Activated naive CD4-positive, alpha-beta T cell (primary cell): ENCODE measurements around the gene NAPB.
A peak's percentile ranks its signal among the peaks of the same experiment; 100 is the strongest.
"Not testable (repeated sequence)": the region's sequence is repeated elsewhere in the genome, so short reads cannot be mapped to it uniquely, and the experiment has no call there.

Experiments used
- DNase-seq, 4 experiments: peaks; one replicate each; lab custom pipeline; 2025; lab: John Stamatoyannopoulos, UW

The NAPB gene

DNA sequence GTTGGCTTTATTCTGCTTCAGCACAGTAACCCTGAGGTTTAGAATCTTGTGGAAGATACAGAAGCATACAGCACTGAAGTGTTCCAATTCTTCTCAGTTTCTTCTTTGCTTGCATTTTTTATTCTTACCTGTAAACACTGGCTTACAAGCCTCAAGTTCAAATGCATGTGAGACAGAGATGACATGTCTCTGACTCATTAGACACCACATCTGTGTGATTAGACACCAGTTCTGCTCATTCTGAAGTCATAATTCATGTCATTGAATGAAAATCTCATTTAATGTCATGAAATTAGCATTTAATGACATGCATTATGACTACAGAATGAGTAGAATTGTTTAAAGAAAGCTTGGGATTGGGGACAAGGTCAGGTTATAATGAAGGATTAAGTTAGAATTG is 53.5 kb downstream of the NAPB start:
- DNase-seq, result no peak

DNA sequence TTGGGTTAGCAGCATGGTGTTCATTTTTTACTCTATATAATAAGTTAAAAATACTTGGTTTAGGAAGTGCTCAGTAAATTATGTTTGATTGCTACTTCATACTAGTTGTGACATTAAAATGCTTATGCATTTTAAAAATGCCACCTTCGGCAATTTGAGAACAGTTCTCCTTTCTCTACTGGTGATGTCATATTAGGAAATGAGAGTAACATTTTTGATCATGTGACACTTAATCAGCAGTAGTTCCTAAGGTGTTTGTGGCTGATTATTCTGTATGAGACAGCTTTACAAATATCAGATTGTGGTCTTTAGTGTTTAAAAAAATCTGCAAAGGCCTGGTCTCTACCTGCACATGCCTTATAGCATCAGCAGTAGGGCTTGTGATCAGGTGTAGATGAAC is 54.9 kb downstream of the NAPB start:
- DNase-seq, result no peak

DNA sequence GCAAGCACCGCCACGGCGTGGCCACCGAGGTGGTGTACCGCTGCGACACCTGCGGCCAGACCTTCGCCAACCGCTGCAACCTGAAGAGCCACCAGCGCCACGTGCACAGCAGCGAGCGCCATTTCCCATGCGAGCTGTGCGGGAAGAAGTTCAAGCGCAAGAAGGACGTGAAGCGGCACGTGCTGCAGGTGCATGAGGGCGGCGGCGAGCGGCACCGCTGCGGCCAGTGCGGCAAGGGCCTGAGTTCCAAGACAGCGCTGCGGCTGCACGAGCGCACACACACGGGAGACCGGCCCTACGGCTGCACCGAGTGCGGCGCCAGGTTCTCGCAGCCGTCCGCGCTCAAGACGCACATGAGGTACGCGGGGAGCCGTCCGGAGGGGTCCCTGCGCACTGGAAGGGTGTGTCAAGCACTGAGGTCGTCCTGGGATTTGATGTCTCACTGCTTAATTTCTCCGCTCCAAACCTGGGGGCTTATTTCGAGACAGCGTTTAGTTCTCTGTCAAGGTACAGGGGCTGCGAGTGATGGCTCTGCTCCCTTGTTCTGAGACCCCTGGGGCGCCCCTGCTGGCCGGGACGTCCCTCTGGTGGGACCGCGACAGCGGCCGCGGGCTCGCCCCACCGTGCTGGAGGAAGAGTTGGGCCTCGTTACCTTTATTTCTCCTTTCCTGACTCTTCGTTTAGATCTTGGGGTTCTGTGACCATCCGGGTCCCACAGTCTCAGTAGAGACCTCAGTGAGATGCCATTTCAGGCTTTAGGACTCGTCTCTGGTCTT is 55.7 kb downstream of the NAPB start:
- DNase-seq, result no peak

DNA sequence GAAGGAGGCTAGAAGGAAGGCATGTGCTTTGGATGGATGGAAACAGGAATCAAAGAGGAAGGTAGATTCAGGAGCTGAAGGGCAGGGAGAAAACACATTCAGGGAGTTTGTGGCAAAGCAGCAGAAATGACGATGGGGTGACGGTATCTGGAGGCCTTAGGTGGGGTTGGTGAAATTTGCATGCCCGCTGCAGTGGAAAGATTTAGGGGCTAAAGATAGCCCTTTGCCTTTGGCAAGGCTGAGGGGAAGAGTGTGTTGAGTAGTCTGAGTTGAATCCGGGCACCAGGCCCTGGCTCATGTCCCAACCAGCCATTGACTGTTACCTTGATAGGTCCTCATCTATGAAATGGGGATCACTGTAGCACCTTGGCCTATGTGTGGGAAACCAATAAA is 58.0 kb downstream of the NAPB start:
- no peak for DNase-seq

DNA sequence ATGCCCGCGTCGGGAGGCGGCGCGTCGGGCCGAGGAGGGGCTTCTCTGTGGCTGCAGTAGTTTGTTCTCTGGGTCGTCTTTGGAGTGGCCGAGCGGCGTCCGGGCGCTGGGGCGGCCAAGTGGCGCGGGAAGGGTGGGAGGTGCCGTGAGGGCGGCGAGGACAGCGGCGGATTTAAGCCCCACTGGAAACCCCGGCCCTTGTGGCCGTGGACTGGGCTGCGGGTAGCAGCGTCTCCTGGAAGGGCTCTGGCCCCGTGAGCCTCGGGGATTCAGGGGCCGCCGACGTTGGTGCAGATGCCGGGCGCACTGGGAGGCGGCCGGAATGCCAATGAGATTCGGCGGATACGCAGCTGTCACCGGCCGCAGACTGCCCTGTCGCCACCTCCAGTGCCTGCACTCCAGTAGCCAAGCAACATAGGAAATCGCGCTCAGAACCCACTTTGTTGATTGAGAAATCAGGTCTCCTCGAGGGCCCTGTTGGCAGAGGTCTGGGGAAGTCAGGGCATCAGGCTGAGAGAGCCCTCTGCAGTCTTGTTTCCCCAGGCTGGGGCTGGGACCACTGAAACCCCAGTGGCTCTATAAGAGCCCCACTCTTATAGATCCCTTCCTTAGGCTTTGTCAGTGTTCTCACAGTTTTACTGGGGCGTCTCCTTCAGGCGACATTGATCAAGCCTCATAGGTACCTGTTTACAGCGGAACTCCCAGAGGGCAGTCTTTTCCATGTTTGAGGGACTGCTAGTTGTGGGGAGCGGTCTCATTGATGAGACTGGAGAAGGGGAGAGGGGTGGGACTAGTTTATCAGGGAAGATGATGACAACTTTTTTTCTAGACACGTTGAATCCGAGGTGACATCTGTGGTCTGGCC is 58.7 kb downstream of the NAPB start:
- no peak for DNase-seq

DNA sequence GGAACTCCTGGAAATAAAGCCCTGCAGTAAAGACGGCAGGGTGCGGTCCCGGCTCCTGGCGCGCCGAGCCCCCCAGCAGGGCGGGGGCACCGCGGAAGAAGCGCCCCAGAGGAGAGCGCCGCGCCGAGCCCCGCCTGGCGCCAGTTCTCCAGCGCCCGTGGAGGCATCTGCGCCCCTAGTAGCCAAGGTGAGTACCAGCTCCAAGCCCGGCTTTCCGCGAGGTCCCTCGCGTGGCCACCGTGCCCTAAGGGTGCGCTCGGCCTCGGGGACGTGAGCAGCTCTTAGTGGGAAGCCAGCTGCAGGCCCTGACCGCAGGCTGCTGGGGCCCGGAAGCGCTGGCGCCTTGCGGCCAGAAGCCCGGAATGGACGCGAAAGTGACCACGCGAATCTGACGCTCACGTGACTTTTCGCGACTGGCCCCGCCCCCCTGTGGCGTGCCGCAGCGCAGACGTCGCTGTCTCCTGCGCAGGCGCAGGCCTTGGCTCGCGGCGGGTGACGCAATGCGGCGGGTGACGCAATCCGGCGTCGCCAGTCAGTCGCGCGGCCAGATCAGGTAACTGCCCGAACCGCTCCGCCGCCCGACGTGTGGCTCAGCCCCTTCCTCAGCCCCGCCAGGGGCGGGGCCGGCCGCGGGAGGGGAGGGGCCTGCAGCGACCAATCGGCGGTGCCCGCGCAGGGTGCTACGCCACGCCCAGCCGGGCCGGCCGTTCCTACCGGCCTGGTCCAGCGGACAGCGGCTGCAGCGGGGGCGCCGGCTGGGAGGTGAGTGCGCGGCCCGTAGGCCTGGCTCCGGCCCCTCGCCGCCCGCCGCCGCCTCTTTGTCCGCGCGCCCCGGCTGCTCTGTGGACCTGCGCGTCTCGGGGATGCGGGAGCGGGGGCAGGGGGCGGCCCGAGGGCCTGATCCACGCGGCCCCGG is 59.6 kb downstream of the NAPB start, which contains the start of gene GZF1:
Gene GZF1, plus strand, starts transcription at position 707 of the 916 bp plus-strand sequence. CDS start 2,202 bp downstream, outside the sequence.
- peak; percentile 94 to 98 (median 96) for DNase-seq

DNA sequence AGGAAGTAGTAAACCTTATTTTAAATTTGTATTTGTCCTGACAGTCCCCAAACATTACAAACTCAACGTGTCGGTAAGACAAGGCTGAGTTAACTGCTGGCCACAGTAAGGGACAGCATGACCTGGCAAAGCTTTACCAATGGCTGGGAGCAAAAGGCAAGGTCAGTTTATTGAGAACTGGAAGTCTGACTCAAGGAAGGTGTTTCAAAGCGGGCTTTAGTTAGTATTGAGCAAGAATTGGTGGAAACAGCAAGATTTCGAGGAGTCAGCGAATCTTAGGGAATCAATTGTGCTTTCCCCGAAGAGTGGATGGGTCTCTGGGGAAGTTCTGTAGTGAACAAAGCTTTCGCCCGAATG is 60.2 kb downstream of the NAPB start:
- no peak for DNase-seq

DNA sequence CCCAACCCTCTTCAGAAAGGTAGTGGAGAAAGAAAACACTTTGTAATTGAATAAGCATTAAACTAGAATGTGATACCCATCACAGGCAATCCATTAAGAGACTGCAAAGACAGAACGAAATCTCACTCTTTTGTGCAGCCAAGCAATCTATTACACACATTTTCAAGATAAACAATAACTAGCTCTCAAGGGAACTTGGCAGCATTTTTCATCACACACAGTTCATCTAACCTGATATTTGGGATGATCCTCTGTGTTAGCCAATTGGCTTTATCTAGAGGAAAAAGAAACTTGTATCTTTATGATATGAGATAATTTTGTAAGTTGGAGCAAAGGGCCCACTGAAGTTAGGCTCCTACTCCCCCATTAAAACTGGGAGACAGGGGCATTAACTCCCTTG is 60.8 kb downstream of the NAPB start:
- DNase-seq, result no peak

DNA sequence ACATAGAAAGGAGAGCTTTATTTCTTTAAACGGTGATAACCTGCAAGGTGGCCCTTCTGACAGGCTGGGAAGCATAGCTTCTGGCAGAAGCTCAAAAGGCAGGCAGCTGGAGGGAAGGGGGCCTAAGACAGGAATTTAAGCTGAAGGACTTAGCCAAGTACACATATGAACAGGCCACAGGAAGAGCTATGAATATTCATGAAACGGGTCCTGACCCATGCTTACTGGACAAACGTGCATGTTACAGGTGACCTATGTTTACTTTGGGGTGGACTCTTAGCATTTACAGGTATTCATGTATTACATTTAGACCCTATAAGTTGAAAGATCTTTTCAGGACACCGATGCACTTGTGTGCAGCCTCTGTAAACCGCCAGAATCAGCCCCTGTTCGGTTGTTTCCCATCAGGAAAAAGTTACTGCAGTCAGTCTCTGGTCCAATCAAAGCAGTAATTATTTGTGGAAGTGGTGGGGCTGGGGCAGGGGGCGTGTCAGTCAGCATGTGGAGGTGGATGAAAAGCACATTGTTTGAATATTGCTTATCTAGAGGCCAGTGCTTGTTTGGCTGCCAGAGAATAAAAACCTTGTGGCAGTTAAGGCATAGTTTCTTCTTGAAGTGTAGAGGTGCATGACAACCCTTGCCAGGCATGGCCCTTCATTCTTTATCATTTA is 62.2 kb downstream of the NAPB start:
- no peak for DNase-seq

DNA sequence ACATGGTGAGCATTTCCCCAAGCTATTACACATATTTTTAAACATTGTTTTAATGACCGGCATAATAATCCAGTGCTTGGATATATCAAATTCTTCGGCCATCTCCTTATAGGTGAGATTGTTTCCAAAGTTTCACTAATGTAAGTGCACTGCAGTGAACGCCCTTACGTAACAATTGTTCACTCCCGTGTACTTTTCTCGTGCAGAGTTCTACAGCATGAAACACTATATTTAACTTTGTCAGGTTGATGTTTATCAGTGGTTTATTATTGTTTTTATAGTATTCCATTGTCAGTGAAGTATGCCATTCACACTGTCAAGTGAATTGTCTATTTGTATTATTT is 62.8 kb downstream of the NAPB start:
- no peak for DNase-seq

DNA sequence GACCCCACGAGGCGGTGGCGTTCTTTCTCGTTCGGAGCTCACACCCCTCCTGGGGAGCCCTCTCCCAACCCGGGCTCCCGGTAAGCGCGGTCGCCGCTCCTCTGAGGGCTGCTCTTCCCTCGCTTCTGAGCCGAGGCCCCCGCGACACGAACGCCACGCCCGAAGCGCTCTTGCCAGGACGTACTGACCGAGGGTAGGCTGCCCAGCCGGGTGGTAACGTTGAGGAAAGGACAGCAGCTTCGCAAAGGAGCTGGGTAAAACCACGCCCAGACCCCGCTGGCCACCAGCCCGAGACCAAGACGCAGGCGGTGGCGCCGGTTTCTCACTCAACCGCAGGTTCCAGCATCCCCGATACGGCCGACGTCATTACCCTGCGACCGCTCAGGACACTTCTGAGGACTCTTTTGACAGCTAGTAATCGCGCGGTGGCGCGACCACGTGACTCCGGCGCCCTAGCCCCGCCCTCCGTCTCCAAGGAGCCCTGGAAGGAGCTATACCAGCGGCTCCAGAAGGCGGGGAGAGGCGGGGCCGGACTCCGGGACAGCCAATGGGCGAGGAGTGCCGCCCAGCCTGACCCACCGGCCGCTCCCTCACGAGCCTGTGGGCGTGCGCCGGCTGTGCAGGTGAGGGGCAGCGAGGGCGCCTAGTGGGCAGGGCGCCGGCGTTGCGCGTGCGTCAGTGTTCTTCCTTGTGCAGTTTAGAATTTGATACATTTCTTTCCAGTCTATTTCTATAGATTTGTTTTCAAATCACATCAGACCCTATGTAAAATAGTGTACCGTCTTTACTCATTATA is 63.3 kb downstream of the NAPB start:
- DNase-seq, result peak; percentile 98 to 99 (median 99)

DNA sequence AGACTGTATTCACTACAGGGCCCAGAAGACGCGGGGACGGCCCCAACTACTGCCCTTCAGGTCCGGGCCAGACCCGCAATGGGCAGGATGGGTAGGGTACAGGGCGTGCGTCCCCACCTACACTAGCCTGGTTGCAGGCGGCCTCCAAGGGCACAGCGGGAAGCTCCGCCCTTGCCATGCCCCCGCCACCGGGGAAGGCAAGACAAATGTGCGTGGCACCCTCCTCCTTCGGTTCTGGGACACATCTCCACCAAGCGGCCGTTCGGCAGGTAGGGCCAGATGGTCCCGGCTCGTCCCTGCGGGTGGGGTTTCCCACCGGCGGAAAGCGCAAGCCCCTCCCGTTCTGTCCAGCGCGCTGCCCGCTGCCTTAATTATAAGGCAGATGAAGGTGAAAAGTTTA is 65.1 kb downstream of the NAPB start:
- DNase-seq, result no peak

DNA sequence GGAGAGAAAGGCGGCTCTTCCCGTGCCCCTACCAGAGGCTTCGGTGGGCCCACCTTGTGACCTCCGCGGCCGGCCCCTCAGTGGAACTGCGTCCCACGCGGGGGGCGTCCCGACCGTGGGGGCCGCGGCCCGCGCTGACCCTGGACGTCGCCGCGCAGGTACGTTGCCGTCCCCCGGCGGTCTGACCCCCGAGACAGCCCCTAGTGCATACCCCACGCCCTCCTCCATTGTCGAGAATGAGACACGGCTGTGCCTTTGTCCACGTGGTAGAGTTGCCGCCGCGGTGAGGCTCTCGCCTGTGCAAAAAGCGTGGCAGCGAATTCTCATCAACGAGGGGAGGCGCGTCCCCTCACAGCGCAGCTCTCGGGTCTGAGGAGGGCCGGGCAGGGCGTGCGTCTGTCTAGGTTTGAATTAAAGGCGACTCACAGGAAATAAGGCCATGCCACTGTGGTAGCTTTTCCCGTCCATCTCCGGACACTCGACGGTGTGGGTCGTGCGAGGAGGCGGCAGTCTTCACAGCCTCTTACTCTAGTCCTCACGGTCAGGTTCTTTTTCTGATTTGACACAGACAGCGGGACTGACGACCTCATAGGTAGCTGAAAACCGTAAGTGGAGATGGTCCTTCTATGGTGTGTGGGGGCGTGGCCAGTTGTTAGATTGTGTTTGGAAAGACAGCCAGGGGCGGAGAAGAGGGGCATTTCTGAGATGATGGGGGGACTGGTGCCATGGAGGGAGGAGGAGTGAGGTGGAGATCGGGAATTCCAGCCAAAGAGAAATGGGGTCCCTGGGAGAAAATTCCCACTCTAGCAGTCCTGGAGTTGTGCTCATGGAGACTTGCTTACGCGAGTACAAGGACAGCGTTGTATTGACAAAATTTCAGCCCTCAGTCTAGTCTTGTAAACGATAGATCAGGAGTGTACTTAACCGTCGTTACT is 70.1 kb downstream of the NAPB start:
- peak in 3 of 4 experiments; percentile 15 to 47 (median 28) for DNase-seq

DNA sequence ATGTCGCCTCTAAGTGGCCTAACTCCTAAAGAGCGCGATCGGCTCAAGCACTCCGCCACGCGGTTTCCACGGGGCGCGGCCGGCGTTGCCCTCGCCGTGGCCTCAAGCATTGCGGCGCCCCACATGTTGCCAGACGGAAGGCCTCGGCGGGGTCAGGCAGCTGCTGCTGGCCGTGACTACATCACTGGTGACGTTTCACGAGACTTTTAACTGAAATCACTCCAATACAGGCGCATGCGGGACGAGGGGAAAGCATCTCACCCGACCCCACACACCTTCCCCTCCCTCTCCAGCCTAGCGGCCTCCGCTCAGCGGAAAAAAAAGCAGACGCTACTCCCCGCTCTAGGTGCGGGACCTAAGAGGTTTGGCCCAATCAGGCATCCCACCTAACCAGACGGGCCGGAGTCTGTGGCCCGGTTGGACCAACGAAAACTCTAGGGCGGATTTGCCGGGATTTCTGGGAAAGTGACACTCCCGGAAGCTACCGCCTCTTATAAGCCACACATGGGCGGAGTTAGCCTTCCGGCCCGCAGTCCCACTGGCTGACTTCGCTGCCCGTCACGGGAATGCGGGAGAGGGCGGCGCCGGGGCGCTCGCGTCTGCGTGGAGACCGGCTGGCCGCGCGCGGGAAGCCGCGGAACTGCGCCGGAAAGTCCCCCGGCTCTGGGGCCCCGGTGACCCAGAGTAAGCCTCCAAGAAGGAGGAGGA is 70.9 kb downstream of the NAPB start, which contains the start of gene NXT1:
Gene NXT1, plus strand, starts transcription at position 596 of the 708 bp plus-strand sequence. CDS start 3,251 bp downstream, outside the sequence.
- peak; percentile 91 to 95 (median 92) for DNase-seq

DNA sequence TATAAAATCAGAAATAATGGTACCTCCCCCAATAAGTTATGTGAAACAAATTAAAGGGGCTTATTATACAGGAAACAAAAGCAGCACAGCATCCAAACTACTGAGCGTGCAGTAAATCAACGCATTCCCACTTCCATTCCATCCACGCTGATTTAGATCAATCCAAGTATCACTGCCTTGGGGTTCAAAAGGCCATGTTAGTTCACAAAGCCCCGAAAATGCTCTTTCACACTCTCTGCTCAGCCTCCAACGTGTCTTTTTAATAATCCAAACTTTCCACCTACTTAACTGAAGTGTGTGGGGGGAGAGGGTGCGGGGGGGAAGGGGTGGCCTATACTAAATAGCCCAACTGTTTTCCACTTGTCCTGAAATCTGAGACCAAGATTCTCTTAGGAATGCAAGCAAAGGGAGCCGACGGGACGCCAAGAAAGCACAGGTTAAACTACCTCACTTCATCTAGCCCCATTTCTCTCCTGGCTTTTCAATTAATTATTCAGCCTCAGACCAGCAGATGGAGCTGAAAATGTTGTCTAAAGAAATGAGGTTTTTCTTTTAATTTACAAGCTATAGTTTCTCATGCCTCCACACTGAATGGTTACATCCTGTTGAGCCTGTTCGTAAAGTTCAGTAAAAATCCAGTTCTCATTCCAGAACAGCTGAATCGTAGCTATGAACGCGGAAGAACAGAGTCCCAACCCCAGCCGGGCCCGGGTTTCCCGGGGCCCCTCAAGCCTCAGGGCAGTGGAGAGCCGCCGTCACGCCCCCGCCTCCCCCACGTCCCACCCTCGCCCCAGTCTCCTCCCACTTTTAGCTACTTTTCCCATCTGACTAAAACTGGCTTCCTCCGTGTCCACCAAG is 71.7 kb downstream of the NAPB start:
- DNase-seq, result peak in 2 of 4 experiments; percentile 68 to 73

DNA sequence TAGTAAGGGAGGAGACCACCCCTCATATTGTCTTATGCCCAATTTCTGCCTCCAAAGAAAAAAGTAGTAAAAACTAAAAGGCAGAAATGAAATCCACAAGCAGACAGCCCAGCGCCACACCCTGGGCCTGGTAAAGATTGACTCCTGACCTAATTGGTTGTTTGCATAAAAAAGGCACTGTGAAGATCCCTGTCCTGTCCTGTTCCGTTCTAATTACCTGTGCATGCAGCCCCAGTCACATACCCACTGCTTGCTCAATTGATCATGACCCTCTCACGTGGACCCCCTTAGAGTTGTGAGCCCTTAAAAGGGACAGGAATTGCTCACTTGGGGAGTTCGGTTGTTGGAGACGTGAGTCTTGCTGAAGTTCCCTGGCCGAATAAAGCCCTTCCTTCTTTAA is 72.8 kb downstream of the NAPB start:
- not testable (repeated sequence) for DNase-seq

DNA sequence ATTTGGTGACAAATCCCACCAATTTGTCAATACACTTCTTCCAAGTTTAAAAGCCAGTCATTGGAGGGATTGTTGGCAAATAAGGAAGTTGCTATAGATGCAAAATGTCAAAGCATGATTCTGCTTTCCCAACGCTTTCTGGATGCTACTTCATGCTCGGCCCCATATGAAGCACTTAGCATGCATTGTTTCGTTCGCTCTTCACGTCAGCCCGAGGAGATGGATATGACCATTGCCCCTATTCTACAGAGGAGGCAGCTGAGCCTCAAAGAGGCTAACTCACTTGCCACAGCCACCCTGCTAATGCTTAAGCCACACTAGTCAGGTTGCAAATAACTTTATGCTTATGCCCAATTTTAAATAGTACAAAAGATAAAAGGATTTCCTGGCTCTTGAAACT is 73.5 kb downstream of the NAPB start:
- no peak for DNase-seq

DNA sequence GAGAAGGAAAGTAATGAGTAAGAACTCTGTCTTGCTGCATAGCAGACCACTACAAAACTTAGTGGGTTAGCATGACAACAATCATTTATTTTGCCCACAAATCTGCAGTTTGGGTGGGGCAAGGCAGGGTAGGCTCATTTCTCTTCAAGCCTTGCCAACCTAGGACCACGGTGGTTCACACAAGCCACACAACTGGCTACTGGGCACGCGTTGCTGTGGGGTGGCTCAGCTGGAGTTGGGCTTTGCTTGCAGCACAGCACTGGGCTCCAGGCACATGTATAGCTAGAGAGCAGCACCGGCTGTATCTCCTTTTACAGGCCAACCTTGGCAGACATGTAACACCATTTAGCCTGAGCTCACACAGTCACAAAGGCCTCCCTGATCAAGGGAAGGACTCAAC is 75.3 kb downstream of the NAPB start:
- no peak for DNase-seq
